Glutamatergic neuron (in vitro differentiated cells): Measurements from ENCODE around the gene ZNF70. TPM values are rescaled to one million over a fixed set of nuclear protein-coding genes. Genes with fewer than 3 reads are reported as not detected.
"Not testable (repeated sequence)": the region's sequence is repeated elsewhere in the genome, so short reads cannot be mapped to it uniquely, and the experiment has no call there.

Experiments used
- DNase-seq: peaks from one replicate; pipeline ENCODE4 v3.0.0; 2022
- H3K27ac Mint-ChIP-seq: one replicate; pipeline ENCODE4 v1.8.0; 2020; ENCODE audit warnings: mild to moderate bottlenecking, mixed read lengths, inconsistent platforms; ENCODE audit not compliant: unreplicated experiment
- H3K27me3 Mint-ChIP-seq: one replicate; pipeline ENCODE4 v1.8.0; 2020; ENCODE audit warnings: mild to moderate bottlenecking, moderate library complexity, mixed read lengths, inconsistent platforms; ENCODE audit not compliant: unreplicated experiment
- H3K36me3 Mint-ChIP-seq: one replicate; pipeline ENCODE4 v1.8.0; 2020; ENCODE audit warnings: mild to moderate bottlenecking, mixed read lengths, inconsistent platforms; ENCODE audit not compliant: unreplicated experiment
- H3K4me1 Mint-ChIP-seq: one replicate; pipeline ENCODE4 v1.8.0; 2020; ENCODE audit warnings: mild to moderate bottlenecking, low read depth, mixed read lengths, inconsistent platforms; ENCODE audit not compliant: unreplicated experiment
- H3K4me3 Mint-ChIP-seq: one replicate; pipeline ENCODE4 v1.8.0; 2020; ENCODE audit warnings: mild to moderate bottlenecking, mixed read lengths, inconsistent platforms; ENCODE audit not compliant: unreplicated experiment
- H3K9me3 Mint-ChIP-seq: one replicate; pipeline ENCODE4 v1.8.0; 2020; ENCODE audit warnings: mild to moderate bottlenecking, moderate library complexity, mixed read lengths, inconsistent platforms; ENCODE audit not compliant: unreplicated experiment
- total RNA-seq: library from RNA; stranded (reverse); fragmentation: NEBNext Ultra II Directional; extraction: Animal tissue kit (Norgen Biotek cat#: 25700); gene quantifications from one replicate; pipeline ENCODE4 v1.2.1, GENCODE V29; 2021; ENCODE audit not compliant: unreplicated experiment
- TF ChIP-seq, protein P1 (sequence below): fragments of 200-600 bp; sonication (generic); IDR thresholded peaks from one replicate; pipeline ENCODE4 v1.5.0; 2021; ENCODE audit not compliant: partially characterized antibody, unreplicated experiment

The ZNF70 gene
- total RNA-seq, 1 donor from 2014 or later, result 9.0 TPM

DNA sequence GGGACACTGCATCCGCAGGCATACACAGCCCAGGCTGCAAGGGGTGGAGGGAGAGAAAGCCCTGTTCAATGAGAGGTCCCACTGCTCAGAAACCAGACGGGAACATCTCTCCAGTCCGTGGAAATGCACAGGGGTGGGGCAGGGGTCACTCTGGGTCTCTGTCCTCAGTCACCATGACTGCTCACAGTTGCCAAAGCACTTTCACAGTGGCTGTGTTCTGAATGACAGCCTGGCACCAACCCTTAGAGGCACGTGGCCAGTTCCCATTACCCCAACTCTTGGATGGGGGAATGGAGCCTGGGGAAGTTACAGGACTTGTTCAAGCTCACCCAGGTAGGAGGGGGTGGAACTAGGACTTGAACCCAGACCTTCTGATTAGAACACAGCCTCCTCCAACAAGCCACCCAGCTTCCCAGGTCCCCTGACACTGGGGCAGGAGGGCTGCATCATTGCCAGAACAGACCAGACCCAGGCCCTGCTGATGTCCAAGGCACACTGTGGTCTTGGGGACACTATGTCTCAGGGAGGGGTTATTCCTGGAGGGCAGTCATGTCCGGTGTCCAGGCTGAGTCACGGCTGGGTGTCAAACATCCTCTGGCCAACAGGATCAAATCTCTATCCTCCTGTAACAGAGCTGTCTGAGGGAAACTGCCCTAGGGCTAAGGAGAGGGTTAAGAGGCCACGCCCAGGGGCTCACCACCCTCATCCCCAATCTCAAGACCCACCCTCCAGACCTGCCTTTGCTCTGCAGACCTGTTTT is 8.2 kb downstream of the ZNF70 start:
- Mint-ChIP-seq H3K4me3 (no peak overlapping the region), H3K27me3 (peaks cover 3% of the 10 kb centered on the region), H3K27ac (no peak overlapping the region), H3K9me3 (peaks cover 8% of the 10 kb centered on the region), H3K36me3 (peaks cover 12% of the 10 kb centered on the region), H3K4me1 (no peaks in the 10 kb centered on the region)
- DNase-seq, result no peak
- TF ChIP-seq, protein P1, sequence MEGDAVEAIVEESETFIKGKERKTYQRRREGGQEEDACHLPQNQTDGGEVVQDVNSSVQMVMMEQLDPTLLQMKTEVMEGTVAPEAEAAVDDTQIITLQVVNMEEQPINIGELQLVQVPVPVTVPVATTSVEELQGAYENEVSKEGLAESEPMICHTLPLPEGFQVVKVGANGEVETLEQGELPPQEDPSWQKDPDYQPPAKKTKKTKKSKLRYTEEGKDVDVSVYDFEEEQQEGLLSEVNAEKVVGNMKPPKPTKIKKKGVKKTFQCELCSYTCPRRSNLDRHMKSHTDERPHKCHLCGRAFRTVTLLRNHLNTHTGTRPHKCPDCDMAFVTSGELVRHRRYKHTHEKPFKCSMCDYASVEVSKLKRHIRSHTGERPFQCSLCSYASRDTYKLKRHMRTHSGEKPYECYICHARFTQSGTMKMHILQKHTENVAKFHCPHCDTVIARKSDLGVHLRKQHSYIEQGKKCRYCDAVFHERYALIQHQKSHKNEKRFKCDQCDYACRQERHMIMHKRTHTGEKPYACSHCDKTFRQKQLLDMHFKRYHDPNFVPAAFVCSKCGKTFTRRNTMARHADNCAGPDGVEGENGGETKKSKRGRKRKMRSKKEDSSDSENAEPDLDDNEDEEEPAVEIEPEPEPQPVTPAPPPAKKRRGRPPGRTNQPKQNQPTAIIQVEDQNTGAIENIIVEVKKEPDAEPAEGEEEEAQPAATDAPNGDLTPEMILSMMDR, result no peak

DNA sequence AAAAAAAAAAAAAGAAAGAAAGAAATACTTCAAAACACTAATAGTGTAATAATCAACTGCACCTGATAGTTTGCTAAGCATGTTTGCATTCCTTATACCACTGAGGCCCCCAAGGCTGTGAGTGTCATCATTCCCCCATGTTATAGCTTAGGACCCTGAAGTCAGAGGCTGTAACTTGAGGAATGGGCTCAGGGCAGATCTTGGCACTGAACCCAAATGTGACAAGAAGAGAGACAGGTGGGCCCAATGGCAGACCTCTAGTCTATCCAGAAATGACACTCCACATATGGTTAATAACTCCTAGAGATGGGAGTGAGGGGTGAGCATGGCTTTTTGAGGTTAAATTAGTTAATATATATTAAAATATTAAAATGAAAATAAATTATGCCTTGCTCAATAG is 13.2 kb downstream of the ZNF70 start:
- Mint-ChIP-seq H3K4me1 (no peaks in the 10 kb centered on the region), H3K27me3 (peaks cover 3% of the 10 kb centered on the region), H3K27ac (no peak overlapping the region), H3K36me3 (no peaks in the 10 kb centered on the region), H3K4me3 (no peak overlapping the region), H3K9me3 (peaks cover 5% of the 10 kb centered on the region)
- TF ChIP-seq, protein P1, result no peak
- no peak for DNase-seq

DNA sequence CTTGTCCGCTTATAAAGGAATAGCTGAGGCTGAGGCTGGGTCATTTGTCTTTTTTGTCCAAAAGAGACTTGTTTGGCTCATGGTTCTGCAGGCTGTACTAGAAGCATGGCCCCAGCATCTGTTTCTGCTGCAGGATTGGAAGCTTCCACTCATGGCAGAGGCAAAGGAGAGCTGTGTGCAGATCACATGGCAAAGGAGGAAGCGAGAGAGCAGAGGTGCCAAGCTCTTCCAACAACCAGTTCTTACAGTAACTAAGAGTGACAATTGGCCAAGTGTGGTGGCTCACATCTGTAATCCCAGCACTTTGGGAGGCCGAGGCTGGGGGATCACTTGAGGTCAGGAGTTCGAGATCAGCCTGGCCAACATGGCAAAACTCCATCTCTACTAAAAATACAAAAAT is 22.8 kb downstream of the ZNF70 start:
- H3K4me3 Mint-ChIP-seq, H3K4me1 Mint-ChIP-seq, H3K36me3 Mint-ChIP-seq, H3K27me3 Mint-ChIP-seq, DNase-seq, H3K27ac Mint-ChIP-seq, H3K9me3 Mint-ChIP-seq: not testable (repeated sequence)

DNA sequence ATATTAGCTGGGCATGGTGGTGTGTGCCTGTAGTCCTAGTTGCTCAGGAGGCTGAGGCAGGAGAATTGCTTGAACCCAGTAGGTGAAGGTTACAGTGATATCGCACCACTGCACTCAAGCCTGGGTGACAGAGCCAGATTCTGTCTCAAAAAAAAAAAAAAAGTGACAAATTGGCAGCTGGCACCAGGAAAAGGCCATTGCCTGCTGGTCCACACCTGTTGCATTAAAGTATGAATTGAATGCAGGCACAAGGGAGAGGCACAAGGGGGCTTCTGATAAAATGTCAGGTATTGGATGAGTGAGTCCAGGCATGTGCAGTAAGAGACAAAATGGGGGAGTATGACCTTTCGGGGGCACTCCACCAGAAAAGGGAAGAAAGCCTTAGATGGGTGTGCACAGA is 28.2 kb downstream of the ZNF70 start:
- TF ChIP-seq, protein P1, result no peak
- H3K9me3 Mint-ChIP-seq, result peaks cover 3% of the 10 kb centered on the region
- no peak overlapping the region for H3K27ac Mint-ChIP-seq
- no peaks in the 10 kb centered on the region for H3K36me3 Mint-ChIP-seq
- no peaks in the 10 kb centered on the region for H3K27me3 Mint-ChIP-seq
- H3K4me1 Mint-ChIP-seq, result no peaks in the 10 kb centered on the region
- no peak overlapping the region for H3K4me3 Mint-ChIP-seq
- DNase-seq, result no peak

DNA sequence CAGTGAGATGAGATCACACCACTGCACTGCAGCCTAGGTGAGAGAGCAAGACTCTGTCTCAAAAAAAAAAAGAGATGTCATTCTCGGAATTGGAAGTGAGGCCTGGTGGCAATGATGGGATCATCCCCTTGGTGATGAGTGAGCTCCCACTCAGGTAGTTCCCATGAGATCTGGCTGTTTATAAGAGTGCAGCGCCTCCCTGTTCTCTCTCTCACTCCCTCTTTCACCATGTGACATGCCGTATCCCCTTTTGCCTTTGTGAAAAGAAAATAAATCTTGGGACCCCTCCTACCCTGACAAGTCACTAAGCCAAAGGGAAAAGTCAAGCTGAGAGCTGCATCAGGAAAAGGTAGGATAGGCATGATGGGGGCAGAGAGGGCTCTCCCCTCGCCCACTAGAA is 28.8 kb downstream of the ZNF70 start:
- no peak for DNase-seq
- H3K27me3 Mint-ChIP-seq, result no peaks in the 10 kb centered on the region
- no peak overlapping the region for H3K27ac Mint-ChIP-seq
- H3K9me3 Mint-ChIP-seq, result peaks cover 3% of the 10 kb centered on the region
- no peaks in the 10 kb centered on the region for H3K36me3 Mint-ChIP-seq
- H3K4me1 Mint-ChIP-seq, result no peaks in the 10 kb centered on the region
- H3K4me3 Mint-ChIP-seq, result no peak overlapping the region
- TF ChIP-seq, protein P1, result no peak
